IPS-NIHi11 (cell line): ENCODE data around the gene ATP2C2.
"Not testable (repeated sequence)": the region's sequence is repeated elsewhere in the genome, so short reads cannot be mapped to it uniquely, and the experiment has no call there.

ENCODE experiments used
- DNase-seq: peaks from one replicate; pipeline ENCODE4 v3.0.0; 2012; ENCODE audit warnings: mixed read lengths, low spot score

The ATP2C2 gene

GRCh38 chr16:84341528-84342295, 26.6 kb upstream of the ATP2C2 start:
- DNase-seq, result no peak

GRCh38 chr16:84343800-84344199, 24.5 kb upstream of the ATP2C2 start:
- DNase-seq, result not testable (repeated sequence)

- DNase-seq, result no peak
Measured at GRCh38 chr16:84344781-84345180, 23.6 kb upstream of the ATP2C2 start.

- DNase-seq, result no peak
Measured at GRCh38 chr16:84347161-84347560, 21.2 kb upstream of the ATP2C2 start.

GRCh38 chr16:84348386-84348888, 19.9 kb upstream of the ATP2C2 start:
- no peak for DNase-seq

GRCh38 chr16:84349862-84350684, 18.3 kb upstream of the ATP2C2 start:
- DNase-seq, result no peak

GRCh38 chr16:84350685-84351400, 17.5 kb upstream of the ATP2C2 start:
- no peak for DNase-seq

GRCh38 chr16:84351630-84352029, 16.7 kb upstream of the ATP2C2 start:
- DNase-seq, result no peak

- no peak for DNase-seq
Measured at GRCh38 chr16:84354306-84354705, 14.0 kb upstream of the ATP2C2 start.

GRCh38 chr16:84355149-84355548, 13.2 kb upstream of the ATP2C2 start:
- no peak for DNase-seq

- DNase-seq, result no peak
Measured at GRCh38 chr16:84356176-84356575, 12.2 kb upstream of the ATP2C2 start.

- DNase-seq, result no peak
Measured at GRCh38 chr16:84356591-84357116, 11.7 kb upstream of the ATP2C2 start.

- no peak for DNase-seq
Measured at GRCh38 chr16:84357191-84357651, 11.1 kb upstream of the ATP2C2 start.

- DNase-seq, result no peak
Measured at GRCh38 chr16:84358601-84359295, 9.6 kb upstream of the ATP2C2 start.

- DNase-seq, result no peak
Measured at GRCh38 chr16:84359326-84359725, 9.0 kb upstream of the ATP2C2 start.

GRCh38 chr16:84360170-84360569, 8.2 kb upstream of the ATP2C2 start:
- DNase-seq, result no peak

GRCh38 chr16:84360748-84361147, 7.6 kb upstream of the ATP2C2 start:
- DNase-seq, result no peak

- no peak for DNase-seq
Measured at GRCh38 chr16:84361546-84361945, 6.8 kb upstream of the ATP2C2 start.

- no peak for DNase-seq
Measured at GRCh38 chr16:84362471-84362941, 5.8 kb upstream of the ATP2C2 start.

- no peak for DNase-seq
Measured at GRCh38 chr16:84366208-84366607, 2.1 kb upstream of the ATP2C2 start.

- no peak for DNase-seq
Measured at GRCh38 chr16:84367297-84367680, 1.0 kb upstream of the ATP2C2 start.
